PC-3 (cell line): ENCODE measurements around the gene AOPEP. TPM values are rescaled to one million over a fixed set of nuclear protein-coding genes. Genes with fewer than 3 reads are reported as not detected.

Experiments
- ATAC-seq: fragments of 200-7000 bp; cut with Tn5 transposase; 2 replicates; pipeline ENCODE4 v1.9.1; 2020; ENCODE audit warnings: mild to moderate bottlenecking, moderate library complexity
- BruUV-seq: library from RNA; stranded (reverse); fragments of 400-500 nt; replicated peaks from 2 replicates; lab custom pipeline; 2021; lab: Mats Ljungman, UMichigan
- CTCF ChIA-PET: fragments of 300-600 bp; sonication (Branson Sonifier 250); formaldehyde crosslinking; loops from one replicate; lab custom pipeline; 2022; ENCODE audit warnings: antibody characterized with exemption; lab: Charles Lee
- POLR2A ChIA-PET: fragments of 300-600 bp; sonication (Branson Sonifier 250); formaldehyde crosslinking; loops from one replicate; lab custom pipeline; 2022; ENCODE audit warnings: antibody characterized with exemption; ENCODE audit not compliant: unreplicated experiment; lab: Charles Lee
- DNase-seq: peaks from one replicate; pipeline ENCODE4 v3.0.0-alpha.2; 2015
- H2AFZ ChIP-seq: fragments of 300-600 bp; sonication (generic); 2 replicates; pipeline ENCODE4 v1.6.0; 2016; ENCODE audit warnings: antibody characterized with exemption, low read length
- H3F3A ChIP-seq: fragments of 300-600 bp; sonication (generic); one replicate; pipeline ENCODE4 v1.6.0; 2017; ENCODE audit warnings: antibody characterized with exemption, low read length, control low read depth, mild to moderate bottlenecking; ENCODE audit not compliant: unreplicated experiment
- H3K27ac ChIP-seq: fragments of 300-600 bp; sonication (generic); 2 replicates; pipeline ENCODE4 v1.5.1; 2016; ENCODE audit warnings: mild to moderate bottlenecking, low read length
- H3K27me3 ChIP-seq: fragments of 300-600 bp; sonication (generic); 2 replicates; pipeline ENCODE4 v1.6.1; 2016; ENCODE audit warnings: low read length, mixed read lengths
- H3K36me3 ChIP-seq: fragments of 300-600 bp; sonication (generic); 2 replicates; pipeline ENCODE4 v1.6.1; 2016; ENCODE audit warnings: low read depth, mixed run types, low read length, mixed read lengths
- H3K4me1 ChIP-seq: fragments of 300-600 bp; sonication (generic); 2 replicates; pipeline ENCODE4 v1.5.1; 2016; ENCODE audit warnings: low read length; ENCODE audit not compliant: insufficient read depth
- H3K4me2 ChIP-seq: fragments of 300-600 bp; sonication (generic); 2 replicates; pipeline ENCODE4 v1.6.0; 2016; ENCODE audit warnings: low read length
- H3K4me3 ChIP-seq: fragments of 300-600 bp; sonication (generic); 2 replicates; pipeline ENCODE4 v1.5.1; 2016; ENCODE audit warnings: mild to moderate bottlenecking, low read length, mixed read lengths
- H3K79me2 ChIP-seq: fragments of 300-600 bp; sonication (generic); 2 replicates; pipeline ENCODE4 v1.6.1; 2017; ENCODE audit warnings: low read length, mixed read lengths
- H3K9ac ChIP-seq: fragments of 300-600 bp; sonication (generic); 2 replicates; pipeline ENCODE4 v1.6.0; 2016; ENCODE audit warnings: mild to moderate bottlenecking, low read length
- H3K9me2 ChIP-seq: fragments of 300-600 bp; sonication (generic); replicated peaks from 2 replicates; pipeline ENCODE4 v1.6.1; 2016; ENCODE audit warnings: mixed run types, low read length, mixed read lengths
- H3K9me3 ChIP-seq: fragments of 300-600 bp; sonication (generic); 2 replicates; pipeline ENCODE4 v1.6.1; 2016; ENCODE audit warnings: low read length, mixed read lengths
- H4K20me1 ChIP-seq: fragments of 300-600 bp; sonication (generic); 2 replicates; pipeline ENCODE4 v1.6.1; 2016; ENCODE audit warnings: low read length, mixed read lengths
- EZH2 ChIP-seq: fragments of 300-600 bp; sonication (generic); IDR thresholded peaks from one replicate; pipeline ENCODE4 v1.6.1; 2017; ENCODE audit warnings: antibody characterized with exemption, mild to moderate bottlenecking, low read length; ENCODE audit not compliant: unreplicated experiment
- EZH2phosphoT487 ChIP-seq: fragments of 300-600 bp; sonication (generic); IDR thresholded peaks from 2 replicates; pipeline ENCODE4 v1.6.1; 2018; ENCODE audit warnings: mild to moderate bottlenecking, antibody characterized with exemption, low read length, borderline replicate concordance
- intact Hi-C: fragments of 100-400 bp; cut with micrococcal nuclease; formaldehyde crosslinking; loops from 2 replicates; pipeline ENCODE4 v1.9.0; 2023
- total RNA-seq: library from RNA; depleted of rRNA; stranded (reverse); fragments of >200 nt; gene quantifications from 2 replicates; pipeline ENCODE4 v1.2.3, GENCODE V29; 2014
- TF ChIP-seq, protein P1 (sequence below): fragments of 300-600 bp; sonication (generic); conservative IDR thresholded peaks from 2 replicates; pipeline ENCODE4 v1.5.1; 2017; ENCODE audit warnings: antibody characterized with exemption, low read depth, mild to moderate bottlenecking, low read length

Gene AOPEP
- total RNA-seq, 1 experiment from 2014 or later = 23.1 TPM

DNA sequence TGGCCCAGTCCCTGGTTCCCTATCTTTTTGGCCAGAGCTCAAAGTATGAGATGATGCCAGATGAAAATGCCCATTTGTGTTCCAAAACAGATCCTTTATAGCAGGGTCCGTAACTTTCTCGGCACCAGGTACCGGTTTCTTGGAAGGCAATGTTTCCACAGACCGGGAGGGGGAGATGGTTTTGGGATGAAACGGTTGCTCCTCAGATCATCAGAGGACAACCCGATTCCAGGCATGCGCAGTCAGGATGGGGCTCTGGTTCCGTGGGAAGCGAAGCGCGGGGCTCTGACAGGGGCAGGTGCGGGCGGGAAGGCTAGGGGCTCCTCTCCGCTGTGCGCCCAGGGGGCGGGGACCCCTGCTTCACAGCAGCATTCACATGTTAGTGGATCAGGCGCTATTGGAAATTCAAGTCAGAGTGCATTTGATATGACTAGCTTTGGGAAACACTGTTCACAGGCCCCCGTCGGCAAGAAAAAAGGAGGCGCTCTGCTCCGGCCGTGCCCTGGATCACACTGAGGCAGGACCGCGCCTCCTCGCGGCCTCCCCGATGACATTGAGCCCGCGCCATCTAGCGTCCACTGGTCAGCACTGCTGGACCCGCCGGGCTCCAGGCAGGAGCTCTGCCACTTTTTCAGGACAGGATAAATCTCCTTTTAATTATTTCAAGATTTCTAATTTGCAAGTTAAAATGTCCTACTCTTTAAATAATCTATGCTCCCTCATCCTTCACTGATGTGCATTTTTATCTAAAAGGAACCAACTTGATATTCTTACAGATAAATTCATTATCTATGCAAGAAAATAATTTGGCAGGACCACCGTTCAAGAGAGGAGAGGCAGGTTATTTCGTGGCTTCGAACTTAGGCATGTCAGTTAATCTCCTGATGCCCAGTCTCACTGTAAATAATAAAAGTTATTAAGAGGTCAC is 401.0 kb downstream of the AOPEP start:
- no peaks in the 10 kb centered on the region for H3K36me3 ChIP-seq
- CTCF ChIA-PET = interaction anchor here (0.6 to 1.3 kb wide), 10 partner anchors 12 to 458 kb away, joined by 3 to 18 read pairs (median 4); no protein-coding TSS in a partner anchor
- H3K9me3 ChIP-seq = no peaks in the 10 kb centered on the region
- H3K27ac ChIP-seq = no peak overlapping the region
- H3K4me1 ChIP-seq = no peaks in the 10 kb centered on the region
- H3F3A ChIP-seq = no peaks in the 10 kb centered on the region
- no TSS peak for BruUV-seq
- intact Hi-C loops = no loop called here
- H3K9me2 ChIP-seq = no peaks in the 10 kb centered on the region
- peak; percentile 74 for DNase-seq
- POLR2A ChIA-PET = no interaction called here
- TF ChIP-seq, protein P1, sequence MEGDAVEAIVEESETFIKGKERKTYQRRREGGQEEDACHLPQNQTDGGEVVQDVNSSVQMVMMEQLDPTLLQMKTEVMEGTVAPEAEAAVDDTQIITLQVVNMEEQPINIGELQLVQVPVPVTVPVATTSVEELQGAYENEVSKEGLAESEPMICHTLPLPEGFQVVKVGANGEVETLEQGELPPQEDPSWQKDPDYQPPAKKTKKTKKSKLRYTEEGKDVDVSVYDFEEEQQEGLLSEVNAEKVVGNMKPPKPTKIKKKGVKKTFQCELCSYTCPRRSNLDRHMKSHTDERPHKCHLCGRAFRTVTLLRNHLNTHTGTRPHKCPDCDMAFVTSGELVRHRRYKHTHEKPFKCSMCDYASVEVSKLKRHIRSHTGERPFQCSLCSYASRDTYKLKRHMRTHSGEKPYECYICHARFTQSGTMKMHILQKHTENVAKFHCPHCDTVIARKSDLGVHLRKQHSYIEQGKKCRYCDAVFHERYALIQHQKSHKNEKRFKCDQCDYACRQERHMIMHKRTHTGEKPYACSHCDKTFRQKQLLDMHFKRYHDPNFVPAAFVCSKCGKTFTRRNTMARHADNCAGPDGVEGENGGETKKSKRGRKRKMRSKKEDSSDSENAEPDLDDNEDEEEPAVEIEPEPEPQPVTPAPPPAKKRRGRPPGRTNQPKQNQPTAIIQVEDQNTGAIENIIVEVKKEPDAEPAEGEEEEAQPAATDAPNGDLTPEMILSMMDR = peak; percentile 92
- TF ChIP-seq EZH2 = no peak
- TF ChIP-seq EZH2phosphoT487 = no peak
- H3K4me2 ChIP-seq = peak overlapping the region; percentile 73
- peak; percentile 91 for ATAC-seq
- no peaks in the 10 kb centered on the region for H4K20me1 ChIP-seq
- no peak overlapping the region for H3K9ac ChIP-seq
- H3K27me3 ChIP-seq = no peaks in the 10 kb centered on the region
- H3K4me3 ChIP-seq = 0 out of 2 replicates have a peak overlapping the region, but pooled peaks have one; percentile 22
- peak overlapping the region; percentile 59; the same call in 1 of the 2 replicates for H2AFZ ChIP-seq
- H3K79me2 ChIP-seq = no peaks in the 10 kb centered on the region

GRCh38 chr9:95128177-95128524 is 401.7 kb downstream of the AOPEP start:
- ATAC-seq = no peak
- no TSS peak for BruUV-seq
- POLR2A ChIA-PET = no interaction called here

More at GRCh38 chr9:95128177-95128524, 401.7 kb downstream of the AOPEP start:
- Histone ChIP-seq H3K27ac (no peak overlapping the region), H3K9ac (no peak overlapping the region), H3K4me1 (no peaks in the 10 kb centered on the region), H3K9me3 (no peaks in the 10 kb centered on the region), H3K27me3 (no peaks in the 10 kb centered on the region), H3K36me3 (no peaks in the 10 kb centered on the region), H4K20me1 (no peaks in the 10 kb centered on the region), H3K9me2 (no peaks in the 10 kb centered on the region), H3F3A (no peaks in the 10 kb centered on the region), H2AFZ (no peak overlapping the region), H3K4me2 (no peak overlapping the region), H3K79me2 (no peaks in the 10 kb centered on the region), H3K4me3 (no peak overlapping the region)
- intact Hi-C loops = no loop called here
- no peak for DNase-seq
- CTCF ChIA-PET = interaction anchor here (0.6 to 1.3 kb wide), 11 partner anchors 12 to 459 kb away, joined by 3 to 18 read pairs (median 4); no protein-coding TSS in a partner anchor
- TF ChIP-seq, protein P1 = no peak
- no peak for TF ChIP-seq EZH2
- TF ChIP-seq EZH2phosphoT487 = no peak
